ENCODE data around the gene NR6A1.

GRCh38 chr9:124475158-124475867 lies 295.8 kb downstream of the NR6A1 start:
- TF ChIP-seq POU6F1 (CRISPR knock-in tag; IDR thresholded peaks at IDR 0.05; ENCODE audit: borderline replicate concordance, low read depth) (no peak), BACH2 (CRISPR knock-in tag; IDR thresholded peaks at IDR 0.05; ENCODE audit: borderline replicate concordance) (no peak), PATZ1 (CRISPR knock-in tag; IDR thresholded peaks at IDR 0.05; ENCODE audit: borderline replicate concordance) (no peak), OSR1 (CRISPR knock-in tag; IDR thresholded peaks at IDR 0.05) (no peak), CREB5 (CRISPR knock-in tag; IDR thresholded peaks at IDR 0.05; ENCODE audit: low read depth) (no peak), CSRNP3 (CRISPR knock-in tag; IDR thresholded peaks at IDR 0.05) (no peak), ZFP3 (CRISPR knock-in tag; IDR thresholded peaks at IDR 0.05) (no peak), ZC3H10 (CRISPR knock-in tag; IDR thresholded peaks at IDR 0.05) (no peak), RARB (CRISPR knock-in tag; IDR thresholded peaks at IDR 0.05) (no peak), GLIS3 (CRISPR knock-in tag; IDR thresholded peaks at IDR 0.05) (no peak), ZNF70 (CRISPR knock-in tag; IDR thresholded peaks at IDR 0.05) (no peak), ARNTL (CRISPR knock-in tag; IDR thresholded peaks at IDR 0.05; ENCODE audit: borderline replicate concordance, low read depth) (no peak), TSHZ2 (CRISPR knock-in tag; IDR thresholded peaks at IDR 0.05) (no peak), ESRRG (CRISPR knock-in tag; IDR thresholded peaks at IDR 0.05) (no peak)

Measured in SK-N-SH treated with all-trans-retinoic acid at 6 μM for 48 hours (cell line).